Hematopoietic multipotent progenitor cell (in vitro differentiated cells): ENCODE measurements around the gene SEC31B. TPM values are rescaled to one million over a fixed set of nuclear protein-coding genes. Genes with fewer than 3 reads are reported as not detected.

Experiments used
- DNase-seq, 3 donors: peaks; one replicate each; pipeline ENCODE4 v3.0.0-alpha.2; 2011 to 2015; ENCODE audit warnings: low read depth in 2 of 3, low spot score in 2 of 3
- total RNA-seq: library from RNA; depleted of rRNA; stranded (reverse); fragments of >200 nt; gene quantifications from one replicate; pipeline ENCODE4 v1.2.3, GENCODE V29; 2012

SEC31B gene
- total RNA-seq, 1 donor, result 9.7 TPM

GRCh38 chr10:100446130-100446761 is 73.4 kb downstream of the SEC31B start:
- no peak for DNase-seq

DNA sequence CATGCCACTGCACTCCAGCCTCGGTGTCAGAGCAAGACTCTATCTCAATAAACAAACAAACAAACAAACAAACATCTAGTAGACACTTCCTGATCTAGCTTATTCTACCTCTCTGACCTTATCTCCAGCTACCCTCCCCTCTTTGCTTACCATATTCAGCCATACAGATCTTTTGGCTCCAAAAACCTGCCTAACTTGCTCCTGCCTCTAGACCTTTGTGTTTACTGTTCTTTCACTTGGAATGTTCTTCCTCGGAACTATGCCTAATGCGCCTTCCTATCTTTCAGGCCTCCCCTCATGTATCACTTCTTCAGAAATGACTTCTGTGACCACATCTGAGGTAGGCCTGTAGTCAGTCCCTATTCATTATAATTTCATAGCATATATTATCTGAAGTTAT is 77.1 kb downstream of the SEC31B start:
- no peak for DNase-seq

- no peak for DNase-seq
Observed at GRCh38 chr10:100438674-100439315, 80.9 kb downstream of the SEC31B start.

Other genes with a start within 250 kb of the SEC31B start
- gene BLOC1S2, start 233.2 kb downstream of the SEC31B start, total RNA-seq, result 11.3 TPM
- not detected for gene PKD2L1, start 189.6 kb downstream of the SEC31B start, total RNA-seq
- 21.3 TPM for gene SCD, start 172.6 kb downstream of the SEC31B start, total RNA-seq
- gene WNT8B, start 56.9 kb downstream of the SEC31B start, total RNA-seq, result not detected
- 158 TPM for gene NDUFB8, start 10.0 kb upstream of the SEC31B start, total RNA-seq
- 14.0 TPM for gene HIF1AN, start 16.1 kb upstream of the SEC31B start, total RNA-seq
- gene PAX2, start 225.7 kb upstream of the SEC31B start, total RNA-seq, result not detected